Effector memory CD8-positive, alpha-beta T cell (primary cell): ENCODE results near the gene PCDH12.
A peak's percentile ranks its signal among the peaks of the same experiment; 100 is the strongest.
"Not testable (repeated sequence)": the region's sequence is repeated elsewhere in the genome, so short reads cannot be mapped to it uniquely, and the experiment has no call there.

ENCODE experiments used
- ATAC-seq: fragments of 150-1000 bp; cut with Tn5 transposase; replicated peaks from 2 replicates; pipeline ENCODE4 v1.10.0; 2021; ENCODE audit warnings: mild to moderate bottlenecking, moderate library complexity
- DNase-seq, 3 experiments: peaks; one replicate each; pipeline ENCODE4 v3.0.0; 2021
- H3K27ac Mint-ChIP-seq, 2 donors: one replicate each; pipeline ENCODE4 v1.8.0; 2022; ENCODE audit warnings: mild to moderate bottlenecking in 2 of 2, mixed read lengths in 2 of 2, moderate library complexity in 2 of 2
- H3K27me3 Mint-ChIP-seq, 2 donors: one replicate each; pipeline ENCODE4 v1.8.0; 2022; ENCODE audit warnings: mixed read lengths in 2 of 2
- H3K36me3 Mint-ChIP-seq: one replicate; pipeline ENCODE4 v1.8.0; 2022; ENCODE audit warnings: mild to moderate bottlenecking, moderate library complexity, mixed read lengths; ENCODE audit not compliant: insufficient read depth
- H3K4me1 Mint-ChIP-seq, 2 donors: one replicate each; pipeline ENCODE4 v1.8.0; 2022; ENCODE audit warnings: low read depth in 2 of 2, mixed read lengths in 2 of 2
- H3K4me3 Mint-ChIP-seq, 2 donors: one replicate each; pipeline ENCODE4 v1.8.0; 2022; ENCODE audit warnings: mild to moderate bottlenecking in 2 of 2, mixed read lengths in 2 of 2, moderate library complexity in 2 of 2
- H3K9me3 Mint-ChIP-seq, 2 donors: one replicate each; pipeline ENCODE4 v1.8.0; 2022; ENCODE audit warnings: mixed read lengths in 2 of 2

The PCDH12 gene

DNA sequence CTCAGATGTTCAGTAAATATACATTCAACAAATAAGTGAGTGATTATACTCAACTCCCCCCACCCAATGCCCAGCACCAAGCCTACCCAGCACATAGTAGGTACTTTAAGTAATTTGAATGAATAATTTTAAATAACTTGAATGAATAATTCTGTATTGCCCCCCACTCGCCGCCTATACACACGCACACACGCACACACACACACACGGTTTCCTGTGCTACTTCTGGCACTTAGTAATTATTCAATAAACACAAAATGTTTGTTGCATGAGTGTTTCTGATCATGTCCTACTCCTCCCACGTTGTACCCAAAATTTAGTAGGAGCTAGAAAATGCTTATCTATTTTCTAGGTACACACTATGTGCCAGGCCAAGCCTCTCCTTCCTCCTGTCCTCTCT lies 16.2 kb downstream of the PCDH12 start:
- Mint-ChIP-seq H3K4me1 (peaks cover 0 to 9% of the 10 kb centered on the region in 2 donors), H3K36me3 (peaks cover 31% of the 10 kb centered on the region), H3K27ac (peak overlapping the region in 1 of 2 donors; percentile 75), H3K4me3 (no peak overlapping the region), H3K27me3 (no peaks in the 10 kb centered on the region), H3K9me3 (no peaks in the 10 kb centered on the region)
- DNase-seq (no peak), ATAC-seq (no peak)

DNA sequence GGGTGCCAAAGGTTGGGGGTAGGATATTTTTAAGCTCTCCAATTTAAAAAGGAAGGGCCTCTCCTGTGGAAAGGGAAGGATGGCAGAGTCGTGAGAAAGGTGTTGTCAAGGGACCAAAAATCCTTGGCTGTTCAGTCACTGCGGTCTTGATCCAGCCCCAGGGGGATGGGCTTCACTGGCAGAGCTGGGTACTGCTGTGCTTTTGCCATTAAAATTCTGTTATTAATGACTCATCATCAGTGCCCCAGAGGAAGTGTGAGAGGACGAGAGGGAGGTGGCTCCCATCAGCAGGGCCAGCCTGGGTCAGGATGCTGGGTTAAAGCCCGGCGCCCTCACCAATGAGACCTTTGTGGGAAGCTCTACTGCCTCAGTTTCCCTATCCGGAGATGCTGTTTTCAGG lies 16.7 kb downstream of the PCDH12 start:
- ATAC-seq (no peak), DNase-seq (no peak)
- peaks cover 0 to 9% of the 10 kb centered on the region in 2 donors for H3K4me1 Mint-ChIP-seq
- peak overlapping the region; percentile 75 to 89 for H3K27ac Mint-ChIP-seq
- no peaks in the 10 kb centered on the region for H3K27me3 Mint-ChIP-seq
- H3K36me3 Mint-ChIP-seq = peaks cover 35% of the 10 kb centered on the region
- no peak overlapping the region for H3K4me3 Mint-ChIP-seq
- no peaks in the 10 kb centered on the region for H3K9me3 Mint-ChIP-seq

DNA sequence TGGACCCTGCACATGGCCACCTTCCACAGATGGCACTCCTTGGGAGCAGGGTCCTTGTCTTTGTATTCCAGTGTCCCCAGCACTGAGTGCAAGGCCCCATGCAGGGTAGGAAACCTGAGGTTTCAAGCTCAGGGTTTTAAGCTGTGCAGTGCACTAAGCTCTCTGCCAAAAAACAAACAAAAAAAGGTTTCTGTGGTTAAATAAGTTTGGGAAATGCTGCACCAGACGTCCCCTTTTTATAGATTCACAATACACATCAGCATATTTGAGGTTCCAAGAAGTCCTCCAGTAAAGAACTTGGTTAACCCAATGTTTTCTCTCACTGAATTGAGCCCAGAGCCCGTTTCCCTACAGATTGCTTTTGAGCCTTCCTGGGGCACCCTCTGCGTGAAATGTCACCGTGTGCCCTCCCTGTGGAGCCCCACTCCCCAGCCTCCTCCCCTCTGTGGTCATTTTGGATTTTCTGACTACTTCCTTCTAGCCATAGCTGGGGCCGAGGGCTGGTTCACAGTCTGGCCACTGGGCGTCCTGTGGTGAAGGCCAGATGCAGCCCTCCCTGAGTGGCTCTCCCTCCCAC lies 17.2 kb downstream of the PCDH12 start:
- Mint-ChIP-seq H3K4me3 (no peak overlapping the region), H3K27me3 (no peaks in the 10 kb centered on the region), H3K36me3 (peaks cover 38% of the 10 kb centered on the region), H3K9me3 (no peaks in the 10 kb centered on the region), H3K27ac (peak overlapping the region; percentile 64 to 89), H3K4me1 (peaks cover 3 to 9% of the 10 kb centered on the region in 2 donors)
- no peak for DNase-seq
- ATAC-seq = peak; percentile 16

DNA sequence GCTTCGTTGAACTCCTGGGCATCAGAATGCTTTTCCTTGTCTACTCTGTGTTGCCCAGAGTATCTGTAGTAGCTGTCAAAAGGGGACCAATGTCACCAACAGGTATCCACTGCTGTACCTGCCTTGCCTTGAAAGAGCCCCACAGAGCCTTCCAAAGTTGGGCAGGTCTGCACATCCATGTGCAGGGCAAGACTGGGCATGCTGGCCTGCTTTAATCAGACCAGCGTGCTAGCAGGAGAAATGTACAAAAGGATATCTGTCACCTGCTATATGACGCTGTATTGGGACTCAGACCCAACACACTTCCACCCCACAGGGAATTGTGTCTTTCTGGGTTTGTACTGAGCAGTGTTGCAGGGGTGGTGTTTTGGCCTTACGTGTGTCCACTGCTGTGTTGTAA lies 22.5 kb downstream of the PCDH12 start:
- ATAC-seq = no peak
- Mint-ChIP-seq H3K27ac (peak overlapping the region in 1 of 2 donors; percentile 16), H3K27me3 (no peaks in the 10 kb centered on the region), H3K36me3 (peaks cover 68% of the 10 kb centered on the region), H3K9me3 (no peaks in the 10 kb centered on the region), H3K4me3 (no peak overlapping the region), H3K4me1 (peaks cover 1 to 11% of the 10 kb centered on the region in 2 donors)
- DNase-seq = no peak

DNA sequence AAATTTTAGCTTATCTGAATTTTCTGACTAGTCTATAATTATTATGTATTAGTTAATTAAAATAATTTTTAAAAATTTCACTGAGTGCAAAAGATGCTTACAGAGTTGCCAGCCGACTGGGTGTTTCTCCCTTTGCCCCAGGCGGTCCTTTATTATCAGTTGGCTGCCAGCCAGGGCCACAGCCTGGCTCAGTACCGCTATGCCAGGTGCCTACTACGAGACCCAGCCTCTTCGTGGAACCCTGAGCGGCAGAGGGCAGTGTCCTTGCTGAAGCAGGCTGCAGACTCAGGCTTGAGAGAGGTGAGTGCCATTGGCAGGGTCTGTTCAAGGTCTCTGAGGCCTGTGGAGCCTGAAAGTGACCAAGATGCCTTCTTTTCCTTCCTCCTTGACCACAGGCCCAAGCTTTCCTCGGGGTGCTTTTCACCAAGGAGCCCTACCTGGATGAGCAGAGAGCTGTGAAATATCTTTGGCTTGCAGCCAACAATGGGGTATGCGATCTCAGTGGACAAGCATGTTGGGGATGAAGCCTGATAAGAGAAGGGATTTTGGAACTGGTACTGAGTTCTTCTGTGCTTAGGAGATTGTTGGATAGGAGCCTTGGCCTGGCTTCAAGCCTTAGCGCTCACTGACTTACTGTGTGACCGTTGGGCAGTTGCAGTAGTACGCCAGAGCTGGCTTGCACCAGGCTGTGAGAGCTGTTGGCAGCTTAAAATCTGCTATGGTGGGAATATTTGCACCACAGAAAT lies 23.7 kb downstream of the PCDH12 start:
- H3K4me3 Mint-ChIP-seq = no peak overlapping the region
- peaks cover 0 to 11% of the 10 kb centered on the region in 2 donors for H3K4me1 Mint-ChIP-seq
- H3K9me3 Mint-ChIP-seq = no peaks in the 10 kb centered on the region
- peaks cover 69% of the 10 kb centered on the region for H3K36me3 Mint-ChIP-seq
- ATAC-seq = no peak
- H3K27ac Mint-ChIP-seq = no peak overlapping the region
- no peaks in the 10 kb centered on the region for H3K27me3 Mint-ChIP-seq
- no peak for DNase-seq

DNA sequence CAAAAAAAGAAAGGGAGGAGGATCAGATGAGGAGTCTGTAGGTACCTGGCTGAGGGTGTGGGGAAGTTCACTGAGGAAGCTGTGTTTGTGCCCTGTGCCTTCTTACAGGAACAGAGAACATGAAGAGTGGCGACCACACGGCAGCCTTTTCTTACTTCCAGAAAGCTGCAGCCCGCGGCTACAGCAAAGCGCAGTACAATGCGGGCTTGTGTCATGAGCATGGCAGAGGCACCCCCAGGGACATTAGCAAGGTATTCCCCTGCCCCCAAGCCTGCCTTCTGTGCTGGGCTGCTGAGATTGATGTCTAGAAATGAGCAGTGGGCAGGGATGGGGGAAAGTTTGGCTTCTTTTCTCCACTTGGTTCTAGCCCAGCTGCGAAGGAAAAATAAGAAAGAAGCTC lies 24.9 kb downstream of the PCDH12 start:
- Mint-ChIP-seq H3K9me3 (no peaks in the 10 kb centered on the region), H3K27me3 (no peaks in the 10 kb centered on the region), H3K27ac (no peak overlapping the region), H3K36me3 (peaks cover 73% of the 10 kb centered on the region), H3K4me1 (peaks cover under 1 to 19% of the 10 kb centered on the region in 2 donors), H3K4me3 (no peak overlapping the region)
- ATAC-seq (no peak), DNase-seq (no peak)

DNA sequence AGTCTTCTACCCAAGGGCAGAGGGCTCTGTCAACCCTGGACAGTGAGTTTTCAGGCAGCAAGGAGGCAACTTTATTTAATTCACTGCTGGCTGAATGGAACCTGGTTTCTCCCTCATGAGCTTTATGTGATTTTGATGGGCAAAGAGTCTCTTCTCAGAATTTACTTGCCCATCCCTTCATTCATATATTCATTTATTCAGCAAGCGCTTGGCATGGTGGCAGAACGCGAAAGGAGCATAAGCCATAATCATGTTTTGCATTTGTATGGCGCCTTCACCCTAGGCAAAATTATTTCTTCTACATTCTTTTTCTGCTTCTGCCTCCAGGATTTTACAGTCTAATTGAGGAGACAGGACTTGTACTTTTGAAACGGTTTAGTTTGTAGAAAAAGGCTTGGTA lies 26.3 kb downstream of the PCDH12 start:
- H3K4me1 Mint-ChIP-seq = peaks cover 6 to 34% of the 10 kb centered on the region in 2 donors
- peaks cover 73% of the 10 kb centered on the region for H3K36me3 Mint-ChIP-seq
- DNase-seq = no peak
- no peaks in the 10 kb centered on the region for H3K9me3 Mint-ChIP-seq
- peak overlapping the region; percentile 2 to 50 for H3K27ac Mint-ChIP-seq
- H3K27me3 Mint-ChIP-seq = no peaks in the 10 kb centered on the region
- H3K4me3 Mint-ChIP-seq = no peak overlapping the region
- no peak for ATAC-seq

DNA sequence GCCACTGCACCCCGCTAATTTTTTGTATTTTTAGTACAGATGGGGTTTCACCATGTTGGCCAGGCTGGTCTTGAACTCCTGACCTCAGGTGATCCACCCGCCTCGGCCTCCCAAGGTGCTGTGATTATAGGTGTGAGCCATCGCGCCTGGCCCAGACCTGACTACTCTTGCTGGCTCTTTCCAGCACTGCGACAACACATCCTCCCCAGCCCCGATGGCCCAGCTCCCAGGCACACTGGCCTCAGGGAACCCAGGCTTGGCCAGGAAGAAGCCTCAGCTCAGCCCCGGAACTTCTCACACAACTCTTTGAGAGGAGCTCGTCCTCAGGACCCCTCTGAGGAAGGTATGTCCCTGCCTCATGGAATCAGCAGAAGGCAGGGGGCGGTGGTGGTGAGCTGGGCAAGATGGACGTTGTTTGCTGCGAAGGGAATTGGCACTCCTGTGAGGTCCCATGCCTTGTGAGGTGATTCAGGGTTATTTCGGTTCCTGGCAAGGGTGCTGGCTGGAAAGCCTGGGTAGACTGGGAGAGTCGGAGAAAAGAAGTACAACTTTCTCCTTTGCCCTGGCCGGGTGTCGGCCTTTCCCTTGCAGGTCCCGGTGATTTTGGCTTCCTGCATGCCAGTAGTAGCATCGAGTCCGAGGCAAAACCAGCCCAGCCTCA lies 28.5 kb downstream of the PCDH12 start:
- Mint-ChIP-seq H3K4me1 (peaks cover 15 to 36% of the 10 kb centered on the region in 2 donors), H3K27ac (peak overlapping the region in 1 of 2 donors; percentile 11), H3K4me3 (no peak overlapping the region), H3K36me3 (peaks cover 74% of the 10 kb centered on the region), H3K27me3 (no peaks in the 10 kb centered on the region), H3K9me3 (no peaks in the 10 kb centered on the region)
- DNase-seq (no peak), ATAC-seq (no peak)

DNA sequence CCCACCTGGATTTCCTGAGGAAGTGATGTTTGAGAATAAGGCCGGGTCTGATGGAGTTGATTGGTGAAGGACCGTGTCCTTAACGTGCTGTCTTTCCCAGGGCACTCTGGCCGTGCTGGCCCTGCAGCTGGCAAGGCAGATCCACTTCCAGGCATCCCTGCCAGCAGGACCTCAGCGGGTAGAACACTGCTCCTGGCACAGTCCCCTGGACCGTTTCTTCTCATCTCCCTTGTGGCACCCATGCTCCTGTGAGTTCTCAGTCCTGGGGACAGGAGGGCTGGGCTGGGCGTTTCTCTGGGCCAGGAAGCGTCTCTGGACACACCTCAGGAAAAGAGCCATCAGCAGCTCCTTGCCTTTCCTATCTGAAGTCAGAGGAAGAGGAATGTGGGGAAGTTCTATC lies 30.0 kb downstream of the PCDH12 start:
- ATAC-seq (no peak), DNase-seq (no peak)
- Mint-ChIP-seq H3K27me3 (no peaks in the 10 kb centered on the region), H3K27ac (peak overlapping the region in 1 of 2 donors; percentile 62), H3K4me1 (peaks cover 25 to 46% of the 10 kb centered on the region in 2 donors), H3K36me3 (peaks cover 75% of the 10 kb centered on the region), H3K9me3 (no peaks in the 10 kb centered on the region), H3K4me3 (no peak overlapping the region)

DNA sequence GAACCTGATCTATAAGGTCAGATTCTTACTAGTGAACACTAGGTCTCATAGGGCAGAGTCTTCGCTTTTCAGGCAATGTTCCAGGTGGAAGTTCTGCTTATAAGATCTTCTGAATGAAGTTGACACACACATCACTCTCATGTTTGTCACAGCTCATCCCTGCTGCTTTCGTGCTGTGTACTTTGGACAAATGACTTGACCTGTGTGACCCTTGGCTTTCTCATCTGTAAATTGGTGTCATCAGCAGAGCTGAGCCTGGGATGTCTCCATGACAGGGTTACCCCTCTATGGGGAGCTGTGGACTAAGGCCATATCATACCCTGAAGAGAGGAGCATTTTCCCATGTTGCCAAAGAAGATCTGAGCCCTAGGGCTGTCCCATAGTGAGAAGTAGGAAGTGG lies 31.6 kb downstream of the PCDH12 start:
- DNase-seq = no peak
- no peaks in the 10 kb centered on the region for H3K27me3 Mint-ChIP-seq
- H3K4me1 Mint-ChIP-seq = peaks cover 27 to 46% of the 10 kb centered on the region in 2 donors
- H3K27ac Mint-ChIP-seq = no peak overlapping the region
- H3K36me3 Mint-ChIP-seq = peaks cover 59% of the 10 kb centered on the region
- H3K4me3 Mint-ChIP-seq = no peak overlapping the region
- H3K9me3 Mint-ChIP-seq = no peaks in the 10 kb centered on the region
- ATAC-seq = no peak

DNA sequence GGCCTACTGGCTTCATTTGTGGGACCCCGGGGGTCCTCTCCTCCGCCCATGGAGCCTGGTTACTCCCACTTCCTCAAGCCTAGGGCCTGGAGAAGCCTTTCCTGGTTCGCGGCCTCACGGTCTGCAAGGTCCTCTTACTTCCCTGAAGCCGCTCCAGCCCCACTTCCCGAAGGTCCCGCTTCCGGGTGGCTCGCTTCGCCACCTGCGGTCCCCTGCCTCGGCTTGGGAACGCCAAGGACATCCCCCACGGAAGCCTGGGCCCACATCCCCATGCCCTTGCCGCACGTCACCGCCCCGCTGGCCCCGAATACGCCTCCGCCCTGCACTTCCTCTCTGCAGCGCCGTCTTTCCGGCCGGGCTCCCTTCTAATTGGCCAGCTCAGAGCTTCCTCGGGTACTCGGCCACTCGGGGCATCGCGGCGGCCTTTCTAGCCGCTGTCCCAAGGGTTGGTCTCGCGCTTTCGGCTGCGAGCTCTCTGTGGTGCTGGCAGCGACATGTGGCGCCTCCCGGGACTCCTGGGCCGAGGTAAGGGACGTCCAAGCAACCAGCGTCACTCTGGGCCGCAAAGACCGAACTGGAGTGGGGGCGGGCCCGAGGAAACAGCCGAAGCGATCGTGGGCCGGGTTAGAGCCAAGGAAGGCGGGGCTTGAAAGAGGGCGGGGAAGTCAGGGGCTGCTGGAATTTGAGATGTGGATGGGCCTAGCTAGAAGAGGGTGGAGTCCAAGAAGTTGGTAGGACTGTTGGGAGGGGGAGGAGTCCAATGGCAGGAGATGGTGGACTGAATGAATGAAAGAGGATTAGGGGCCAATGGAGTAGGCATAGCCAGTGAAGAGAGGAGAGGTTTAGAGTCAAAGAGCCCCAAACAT lies 34.3 kb downstream of the PCDH12 start, which contains the start of gene DELE1:
Gene DELE1, plus strand, starts transcription at position 424 of the 866 bp plus-strand sequence. Its CDS starts 71 bp downstream, at position 495.
- H3K4me1 Mint-ChIP-seq = peaks cover 27 to 36% of the 10 kb centered on the region in 2 donors
- DNase-seq = peak; percentile 81 to 87 (median 86)
- no peaks in the 10 kb centered on the region for H3K9me3 Mint-ChIP-seq
- peak within 1 kb of the TSS; percentile 91 for H3K4me3 Mint-ChIP-seq
- peak within 1 kb of the TSS; percentile 99 for H3K27ac Mint-ChIP-seq
- H3K36me3 Mint-ChIP-seq = peaks cover 39% of the 10 kb centered on the region
- no peaks in the 10 kb centered on the region for H3K27me3 Mint-ChIP-seq
- peak; percentile 95 for ATAC-seq

DNA sequence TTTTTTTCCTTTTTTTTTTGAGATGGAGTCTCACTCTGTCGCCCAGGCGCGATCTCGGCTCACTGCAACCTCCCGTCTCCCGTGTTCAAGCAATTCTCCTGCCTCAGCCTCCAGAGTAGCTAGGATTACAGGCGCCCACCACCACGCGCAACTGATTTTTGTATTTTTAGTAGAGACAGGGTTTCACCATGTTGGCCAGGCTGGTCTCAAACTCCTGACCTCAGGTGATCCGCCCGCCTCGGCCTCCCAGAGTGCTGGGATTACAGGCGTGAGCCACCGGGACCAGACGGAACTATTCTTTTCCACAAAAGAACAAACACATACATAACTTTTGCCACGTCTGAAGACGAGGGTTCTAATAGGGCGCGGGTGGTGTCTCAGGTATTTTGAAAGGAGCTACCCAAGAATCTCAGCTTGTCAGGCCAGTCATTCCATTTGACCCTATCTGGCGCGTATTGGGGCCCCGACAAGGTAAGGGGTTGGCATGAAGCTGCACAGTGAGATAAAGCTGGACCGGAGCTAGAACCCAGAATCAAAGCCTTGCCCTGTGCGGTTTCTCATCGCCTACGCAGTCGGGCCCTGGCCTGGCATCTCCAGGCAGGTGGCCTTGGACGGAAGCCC lies 35.1 kb downstream of the PCDH12 start:
- Mint-ChIP-seq H3K36me3 (peaks cover 32% of the 10 kb centered on the region), H3K4me1 (peaks cover 25 to 30% of the 10 kb centered on the region in 2 donors), H3K4me3 (peak overlapping the region; percentile 91), H3K27ac (peak overlapping the region; percentile 99)
- not testable (repeated sequence) for H3K27me3 Mint-ChIP-seq, H3K9me3 Mint-ChIP-seq
- DNase-seq (peak in 1 of 3 experiments; percentile 2), ATAC-seq (peak; percentile 3)

DNA sequence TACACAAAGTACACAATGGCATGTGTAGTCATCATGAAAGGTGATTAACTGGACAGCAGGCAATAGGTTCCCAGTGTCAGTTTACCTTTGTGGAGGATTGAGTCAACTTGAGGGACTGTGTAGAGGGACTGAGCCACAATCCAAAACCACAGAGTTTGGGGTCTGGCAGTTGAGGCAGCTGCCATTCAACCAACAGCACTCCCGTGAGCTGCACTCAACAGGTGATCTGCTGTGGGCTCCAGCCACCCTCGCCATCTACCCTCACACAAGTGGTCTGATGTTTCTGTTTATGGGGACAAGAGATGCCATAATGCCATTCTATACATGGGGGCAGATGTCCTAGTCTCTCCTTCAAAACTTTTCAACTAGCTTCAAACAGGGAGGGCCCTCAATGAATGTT lies 37.2 kb downstream of the PCDH12 start:
- Mint-ChIP-seq H3K9me3 (no peaks in the 10 kb centered on the region), H3K4me3 (no peak overlapping the region), H3K27ac (no peak overlapping the region), H3K4me1 (peaks cover 14 to 17% of the 10 kb centered on the region in 2 donors), H3K36me3 (peaks cover 13% of the 10 kb centered on the region), H3K27me3 (peaks cover 19 to 23% of the 10 kb centered on the region in 2 donors)
- DNase-seq (no peak), ATAC-seq (no peak)
